Astrocyte (in vitro differentiated cells and primary cell): ENCODE measurements around the gene HES5. TPM values are rescaled to one million over a fixed set of nuclear protein-coding genes. Genes with fewer than 3 reads are reported as not detected.

ENCODE experiments used
- DNase-seq: peaks from one replicate; pipeline ENCODE4 v3.0.0-alpha.2; 2010; ENCODE audit warnings: low read depth
- FAIRE-seq: peaks from 2 replicates; lab custom pipeline; 2011; peaks lifted over from hg19 to GRCh38; lab: Jason Lieb, UNC
- H2AFZ ChIP-seq: 2 replicates; pipeline ENCODE4 v1.6.0; 2012; ENCODE audit warnings: low read depth, low read length, inconsistent platforms
- H3K27ac ChIP-seq: 2 replicates; pipeline ENCODE4 v1.5.1; 2011; ENCODE audit warnings: low read depth, low read length, inconsistent platforms
- H3K27me3 ChIP-seq: 2 replicates; pipeline ENCODE4 v1.6.0; 2011; ENCODE audit warnings: low read length, inconsistent platforms; ENCODE audit not compliant: insufficient read depth
- H3K36me3 ChIP-seq: 2 replicates; pipeline ENCODE4 v1.5.1; 2011; ENCODE audit warnings: low read length, inconsistent platforms; ENCODE audit not compliant: insufficient read depth
- H3K4me1 ChIP-seq: 2 replicates; pipeline ENCODE4 v1.5.1; 2011; ENCODE audit warnings: low read length, inconsistent platforms; ENCODE audit not compliant: insufficient read depth
- H3K4me2 ChIP-seq: 2 replicates; pipeline ENCODE4 v1.6.0; 2012; ENCODE audit warnings: low read length, inconsistent platforms
- H3K4me3 ChIP-seq: 2 replicates; pipeline ENCODE4 v1.5.1; 2011; ENCODE audit warnings: low read depth, mild to moderate bottlenecking, low read length, inconsistent platforms; ENCODE audit not compliant: insufficient read depth
- H3K79me2 ChIP-seq: 2 replicates; pipeline ENCODE4 v1.6.0; 2012; ENCODE audit warnings: mild to moderate bottlenecking, low read length, inconsistent platforms; ENCODE audit not compliant: insufficient read depth
- H3K9ac ChIP-seq: 2 replicates; pipeline ENCODE4 v1.6.0; 2012; ENCODE audit warnings: mild to moderate bottlenecking, low read length, inconsistent platforms
- H3K9me3 ChIP-seq: 2 replicates; pipeline ENCODE4 v1.5.1; 2012; ENCODE audit warnings: low read depth, mild to moderate bottlenecking, low read length, inconsistent platforms; ENCODE audit not compliant: insufficient read depth
- H4K20me1 ChIP-seq: 2 replicates; pipeline ENCODE4 v1.6.0; 2012; ENCODE audit warnings: low read length, inconsistent platforms; ENCODE audit not compliant: insufficient read depth
- H3K27ac Mint-ChIP-seq: one replicate; pipeline ENCODE4 v1.8.0; 2021; ENCODE audit warnings: mild to moderate bottlenecking, mixed read lengths; ENCODE audit not compliant: unreplicated experiment
- H3K27me3 Mint-ChIP-seq: one replicate; pipeline ENCODE4 v1.8.0; 2021; ENCODE audit warnings: low read depth, mixed read lengths; ENCODE audit not compliant: unreplicated experiment
- H3K36me3 Mint-ChIP-seq: one replicate; pipeline ENCODE4 v1.8.0; 2021; ENCODE audit warnings: low read depth, mixed read lengths; ENCODE audit not compliant: unreplicated experiment
- H3K4me1 Mint-ChIP-seq: one replicate; pipeline ENCODE4 v1.8.0; 2021; ENCODE audit warnings: low read depth, mixed read lengths; ENCODE audit not compliant: unreplicated experiment
- H3K4me3 Mint-ChIP-seq: one replicate; pipeline ENCODE4 v1.8.0; 2021; ENCODE audit warnings: mild to moderate bottlenecking, moderate library complexity, mixed read lengths; ENCODE audit not compliant: unreplicated experiment
- H3K9me3 Mint-ChIP-seq: one replicate; pipeline ENCODE4 v1.8.0; 2021; ENCODE audit warnings: mild to moderate bottlenecking, mixed read lengths; ENCODE audit not compliant: unreplicated experiment
- EZH2 ChIP-seq: IDR thresholded peaks from 2 replicates; pipeline ENCODE4 v1.6.1; 2012; ENCODE audit warnings: mild to moderate bottlenecking, low read length, inconsistent platforms; ENCODE audit not compliant: insufficient read depth
- total RNA-seq: library from RNA; stranded (reverse); gene quantifications from 2 replicates; pipeline ENCODE4 v1.2.1, GENCODE V29; 2021
- TF ChIP-seq, protein P1 (sequence below): IDR thresholded peaks from 2 replicates; pipeline ENCODE4 v1.5.1; 2011; ENCODE audit warnings: low read depth, mild to moderate bottlenecking, inconsistent platforms, low read length, moderate library complexity; ENCODE audit not compliant: insufficient read depth

HES5 gene
- total RNA-seq, 1 donor from 2014 or later = not detected

DNA sequence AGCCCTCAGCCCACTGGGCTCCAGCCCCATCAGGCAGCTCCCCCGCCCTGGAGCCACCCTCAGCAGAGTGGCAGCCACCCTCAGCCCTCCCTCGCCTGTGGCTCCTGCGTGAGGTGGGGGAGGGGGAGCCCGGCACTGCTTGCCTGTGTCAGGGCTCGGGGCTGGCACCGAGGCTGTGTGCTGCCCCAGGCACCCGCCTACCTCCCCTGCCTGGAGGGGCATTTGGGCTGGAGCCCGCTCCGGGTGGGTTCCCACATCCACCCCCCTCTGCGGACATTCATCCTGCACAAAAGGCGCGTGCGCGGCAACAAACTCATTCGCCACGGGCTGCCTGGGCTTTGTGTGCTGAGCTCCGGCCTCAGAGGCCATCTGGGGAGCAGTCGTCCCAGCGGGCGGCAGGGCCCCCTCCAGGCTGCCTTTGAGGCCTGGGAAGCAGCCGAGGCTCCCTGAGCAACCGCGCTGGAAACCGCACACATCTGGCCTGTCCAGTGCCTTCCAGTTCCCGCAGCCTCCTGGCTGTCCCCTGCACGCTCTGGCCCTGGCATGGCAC lies 13.6 kb upstream of the HES5 start:
- H3K36me3 ChIP-seq = no peaks in the 10 kb centered on the region
- no peaks in the 10 kb centered on the region for H3K79me2 ChIP-seq
- Mint-ChIP-seq H3K27ac (no peak overlapping the region), H3K4me1 (no peaks in the 10 kb centered on the region), H3K4me3 (no peak overlapping the region), H3K27me3 (peaks cover 10% of the 10 kb centered on the region), H3K36me3 (no peaks in the 10 kb centered on the region), H3K9me3 (no peaks in the 10 kb centered on the region)
- FAIRE-seq = no peak
- peaks cover 37% of the 10 kb centered on the region for H3K4me1 ChIP-seq
- H3K9ac ChIP-seq = no peak overlapping the region
- no peak for TF ChIP-seq EZH2
- TF ChIP-seq, protein P1, sequence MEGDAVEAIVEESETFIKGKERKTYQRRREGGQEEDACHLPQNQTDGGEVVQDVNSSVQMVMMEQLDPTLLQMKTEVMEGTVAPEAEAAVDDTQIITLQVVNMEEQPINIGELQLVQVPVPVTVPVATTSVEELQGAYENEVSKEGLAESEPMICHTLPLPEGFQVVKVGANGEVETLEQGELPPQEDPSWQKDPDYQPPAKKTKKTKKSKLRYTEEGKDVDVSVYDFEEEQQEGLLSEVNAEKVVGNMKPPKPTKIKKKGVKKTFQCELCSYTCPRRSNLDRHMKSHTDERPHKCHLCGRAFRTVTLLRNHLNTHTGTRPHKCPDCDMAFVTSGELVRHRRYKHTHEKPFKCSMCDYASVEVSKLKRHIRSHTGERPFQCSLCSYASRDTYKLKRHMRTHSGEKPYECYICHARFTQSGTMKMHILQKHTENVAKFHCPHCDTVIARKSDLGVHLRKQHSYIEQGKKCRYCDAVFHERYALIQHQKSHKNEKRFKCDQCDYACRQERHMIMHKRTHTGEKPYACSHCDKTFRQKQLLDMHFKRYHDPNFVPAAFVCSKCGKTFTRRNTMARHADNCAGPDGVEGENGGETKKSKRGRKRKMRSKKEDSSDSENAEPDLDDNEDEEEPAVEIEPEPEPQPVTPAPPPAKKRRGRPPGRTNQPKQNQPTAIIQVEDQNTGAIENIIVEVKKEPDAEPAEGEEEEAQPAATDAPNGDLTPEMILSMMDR = no peak
- no peaks in the 10 kb centered on the region for H4K20me1 ChIP-seq
- peak overlapping the region; percentile 39 for H2AFZ ChIP-seq
- no peak overlapping the region for H3K27ac ChIP-seq
- no peaks in the 10 kb centered on the region for H3K9me3 ChIP-seq
- peaks cover 2% of the 10 kb centered on the region for H3K27me3 ChIP-seq
- peak; percentile 4 for DNase-seq
- H3K4me2 ChIP-seq = peak overlapping the region; percentile 69
- H3K4me3 ChIP-seq = no peak overlapping the region

DNA sequence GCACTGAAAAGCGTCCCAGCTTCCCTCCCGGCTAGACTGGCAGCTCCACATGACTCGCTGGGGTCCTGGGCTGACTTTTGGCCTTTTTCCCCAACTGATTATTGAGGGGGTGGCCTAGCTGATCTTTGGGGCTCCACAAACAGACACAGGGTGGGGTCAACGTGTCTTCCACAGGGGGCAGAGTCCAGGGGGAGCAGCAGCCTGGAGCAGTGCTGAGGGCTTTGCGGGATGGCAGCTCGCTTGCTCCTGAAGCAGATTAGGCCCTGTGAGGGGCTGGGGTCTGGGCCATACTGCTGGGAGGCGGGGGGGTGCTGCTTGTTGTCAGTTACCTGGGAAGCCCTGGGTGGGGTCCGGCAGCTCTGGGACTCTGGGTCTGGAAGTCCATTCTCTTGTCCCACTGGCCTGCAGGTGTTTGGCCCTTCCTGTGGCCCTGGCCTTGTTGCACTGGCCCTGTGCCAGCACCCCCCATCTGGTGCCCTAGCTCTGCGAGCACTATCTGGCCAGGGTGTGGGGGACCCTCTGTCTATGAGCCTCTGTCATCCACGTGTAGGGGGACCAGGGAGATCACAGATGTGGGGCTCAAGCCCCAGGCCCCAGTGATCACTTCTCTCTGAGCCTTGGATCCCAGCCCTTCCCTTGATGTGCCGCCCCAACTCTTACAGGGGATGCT lies 12.3 kb upstream of the HES5 start:
- FAIRE-seq (no peak), DNase-seq (no peak)
- no peaks in the 10 kb centered on the region for H3K9me3 Mint-ChIP-seq
- H3K4me3 ChIP-seq = no peak overlapping the region
- no peaks in the 10 kb centered on the region for H3K9me3 ChIP-seq
- H2AFZ ChIP-seq = no peak overlapping the region
- no peak overlapping the region for H3K27ac ChIP-seq
- H3K9ac ChIP-seq = no peak overlapping the region
- peak overlapping the region; percentile 5 for H3K4me3 Mint-ChIP-seq
- H3K4me1 Mint-ChIP-seq = no peaks in the 10 kb centered on the region
- peaks cover 25% of the 10 kb centered on the region for H3K4me1 ChIP-seq
- H3K36me3 Mint-ChIP-seq = no peaks in the 10 kb centered on the region
- TF ChIP-seq, protein P1 = no peak
- no peak for TF ChIP-seq EZH2
- no peak overlapping the region for H3K4me2 ChIP-seq
- H4K20me1 ChIP-seq = no peaks in the 10 kb centered on the region
- no peak overlapping the region for H3K27ac Mint-ChIP-seq
- no peaks in the 10 kb centered on the region for H3K36me3 ChIP-seq
- H3K27me3 Mint-ChIP-seq = peaks cover 17% of the 10 kb centered on the region
- peaks cover 2% of the 10 kb centered on the region for H3K27me3 ChIP-seq
- no peaks in the 10 kb centered on the region for H3K79me2 ChIP-seq

DNA sequence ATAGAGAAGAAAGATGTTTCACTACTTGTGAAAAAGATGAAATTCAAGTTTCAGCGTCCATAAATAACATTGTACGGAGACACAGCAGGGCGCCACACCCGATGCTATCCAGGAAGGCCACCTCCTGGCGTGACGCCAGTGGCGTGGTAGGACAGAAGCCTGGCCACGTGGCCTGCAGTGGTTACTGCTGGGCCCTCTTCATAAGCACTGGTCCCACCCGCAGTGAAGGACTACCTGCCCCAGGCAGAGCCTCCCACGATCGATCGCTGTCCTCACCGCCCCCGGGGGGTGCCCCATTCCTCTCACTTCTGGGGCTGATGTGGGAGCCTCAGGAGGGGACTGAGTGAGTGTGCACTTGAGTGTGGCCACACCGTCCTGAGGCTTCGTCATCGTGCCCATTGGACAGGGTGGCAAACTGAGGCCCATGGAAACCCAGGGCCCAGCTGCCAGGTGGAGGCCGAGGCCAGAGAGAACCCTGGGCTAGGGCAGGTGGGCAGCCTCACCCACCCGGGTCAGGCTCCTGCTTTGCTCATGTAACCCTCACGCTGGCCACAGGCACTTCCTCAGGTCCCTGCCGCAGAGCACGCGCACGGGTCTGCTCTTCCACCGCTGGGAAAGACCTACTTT lies 11.7 kb upstream of the HES5 start:
- H3K4me1 Mint-ChIP-seq = no peaks in the 10 kb centered on the region
- H3K4me2 ChIP-seq = no peak overlapping the region
- peaks cover 20% of the 10 kb centered on the region for H3K27me3 Mint-ChIP-seq
- no peaks in the 10 kb centered on the region for H3K9me3 Mint-ChIP-seq
- no peak overlapping the region for H3K27ac ChIP-seq
- H3K9me3 ChIP-seq = no peaks in the 10 kb centered on the region
- no peak overlapping the region for H3K4me3 ChIP-seq
- H3K36me3 ChIP-seq = no peaks in the 10 kb centered on the region
- peaks cover 2% of the 10 kb centered on the region for H3K27me3 ChIP-seq
- no peaks in the 10 kb centered on the region for H3K79me2 ChIP-seq
- H4K20me1 ChIP-seq = no peaks in the 10 kb centered on the region
- no peak overlapping the region for H3K9ac ChIP-seq
- no peak overlapping the region for H3K27ac Mint-ChIP-seq
- H3K4me3 Mint-ChIP-seq = no peak overlapping the region
- H3K4me1 ChIP-seq = peaks cover 18% of the 10 kb centered on the region
- DNase-seq (no peak), FAIRE-seq (no peak)
- no peak for TF ChIP-seq EZH2
- TF ChIP-seq, protein P1 = no peak
- H2AFZ ChIP-seq = no peak overlapping the region
- H3K36me3 Mint-ChIP-seq = no peaks in the 10 kb centered on the region
